Psoas muscle (tissue), 8 donors: Measurements from ENCODE around the gene STX16. TPM values are rescaled to one million over a fixed set of nuclear protein-coding genes. Genes with fewer than 3 reads are reported as not detected.
A peak's percentile ranks its signal among the peaks of the same experiment; 100 is the strongest.

Experiments
- ATAC-seq, 4 donors: fragments of 200-7000 bp; cut with Tn5 transposase; one replicate each; pipeline ENCODE4 v1.9.1; 2020; ENCODE audit warnings: moderate library complexity in 3 of 4, mild to moderate bottlenecking in 2 of 4
- DNase-seq, 2 donors: peaks; one replicate each; pipeline ENCODE4 v3.0.0-alpha.2; 2020
- H3K27ac ChIP-seq: fragments of 200-600 bp; one replicate; pipeline ENCODE4 v1.8.0; 2022
- H3K27me3 ChIP-seq, 3 donors: fragments of 200-600 bp in 1 of 3; one replicate each; pipeline versions ENCODE4 v1.6.1 to v1.8.0; 2013 to 2022; ENCODE audit warnings: low read length in 2 of 3, mild to moderate bottlenecking in 2 of 3, moderate library complexity in 1 of 3; ENCODE audit not compliant: insufficient read depth in 3 of 3
- H3K36me3 ChIP-seq, 2 donors: fragments of 200-600 bp in 1 of 2; one replicate each; pipeline versions ENCODE4 v1.6.1 to v1.8.0; 2013 to 2022; ENCODE audit warnings: low read depth in 1 of 2, mild to moderate bottlenecking in 1 of 2, moderate library complexity in 1 of 2; ENCODE audit not compliant: insufficient read depth in 1 of 2
- H3K4me1 ChIP-seq: fragments of 200-600 bp; one replicate; pipeline ENCODE4 v1.8.0; 2022
- H3K4me3 ChIP-seq: fragments of 200-600 bp; one replicate; pipeline ENCODE4 v1.8.0; 2022; ENCODE audit warnings: mild to moderate bottlenecking
- H3K9me3 ChIP-seq: fragments of 200-600 bp; one replicate; pipeline ENCODE4 v1.8.0; 2022
- WGBS, 3 donors: extraction: QIAGEN DNeasy Blood & Tissue Kit; methylation state at CpG; one replicate each; pipeline versions ENCODE4 v1.1.6 to v1.1.7; 2013; 5-methylcytosine and 5-hydroxymethylcytosine counted together
- intact Hi-C, 2 donors: fragments of 100-400 bp; cut with DNase I; formaldehyde crosslinking; loops; one replicate each; pipeline versions ENCODE4 v1.11.0 to v1.14.2; 2022
- polyA plus RNA-seq, 3 donors: library from polyadenylated mRNA; stranded (reverse); fragments of 200-250 nt; gene quantifications; one replicate each; pipeline ENCODE4 v1.2.3, GENCODE V29; 2013
- total RNA-seq, 4 donors: library from RNA; stranded (reverse); fragmentation: NEBNext Ultra II Directional in 2 of 4; extraction: Animal tissue kit (Norgen Biotek cat#: 25700) in 2 of 4; gene quantifications; one replicate each; pipeline versions ENCODE4 v1.2.1 to v1.2.4, GENCODE V29; 2021 to 2023
- TF ChIP-seq, protein P1 (sequence below): fragments of 200-600 bp; IDR thresholded peaks from one replicate; pipeline ENCODE4 v1.8.0; 2022; ENCODE audit warnings: antibody characterized with exemption
- donor health status: healthy with polysubstance abuse.
- donor health status: DM: no; HTN: no; CAD: no; lungs with moderate emphysema.
- donor health status: Bipolar disorder and iron deficiency.
- donor health status: healthy.
- donor health status: DM: yes; HTN: yes; CAD: no.
- donor health status: DM: no; HTN: no; CAD: no.
- donor health status: DM: no; HTN: no; CAD: no.
- donor health status: DM: yes; HTN: yes; CAD: no.

The STX16 gene
- total and polyA plus RNA-seq, 7 donors, result 17.5 to 58.1 (median 20.0) TPM

DNA sequence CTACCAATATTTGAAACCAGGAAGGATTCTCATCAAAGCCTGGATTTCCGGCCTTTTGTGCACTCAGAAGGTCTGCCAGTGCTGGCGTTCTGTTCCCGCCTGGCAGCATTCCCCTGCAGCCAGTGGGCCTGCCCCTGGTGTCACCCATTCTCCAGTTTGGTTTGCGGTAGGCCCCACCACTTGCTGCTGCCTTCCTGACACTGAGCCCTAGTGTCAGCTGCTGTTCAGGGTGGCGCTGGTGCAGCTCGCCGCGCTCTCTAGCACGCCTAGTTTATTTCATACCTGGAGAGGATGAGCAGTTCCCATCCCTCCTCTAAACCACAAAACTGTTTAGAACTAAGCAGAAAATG is 51.1 kb downstream of the STX16 start:
- intact Hi-C loops, result no loop called here
- no peak overlapping the region for H3K27ac ChIP-seq
- H3K27me3 ChIP-seq, result no peaks in the 10 kb centered on the region
- H3K36me3 ChIP-seq, result peaks cover 0 to 92% of the 10 kb centered on the region in 2 donors
- no peaks in the 10 kb centered on the region for H3K4me1 ChIP-seq
- DNase-seq (no peak), ATAC-seq (no peak)
- TF ChIP-seq, protein P1, sequence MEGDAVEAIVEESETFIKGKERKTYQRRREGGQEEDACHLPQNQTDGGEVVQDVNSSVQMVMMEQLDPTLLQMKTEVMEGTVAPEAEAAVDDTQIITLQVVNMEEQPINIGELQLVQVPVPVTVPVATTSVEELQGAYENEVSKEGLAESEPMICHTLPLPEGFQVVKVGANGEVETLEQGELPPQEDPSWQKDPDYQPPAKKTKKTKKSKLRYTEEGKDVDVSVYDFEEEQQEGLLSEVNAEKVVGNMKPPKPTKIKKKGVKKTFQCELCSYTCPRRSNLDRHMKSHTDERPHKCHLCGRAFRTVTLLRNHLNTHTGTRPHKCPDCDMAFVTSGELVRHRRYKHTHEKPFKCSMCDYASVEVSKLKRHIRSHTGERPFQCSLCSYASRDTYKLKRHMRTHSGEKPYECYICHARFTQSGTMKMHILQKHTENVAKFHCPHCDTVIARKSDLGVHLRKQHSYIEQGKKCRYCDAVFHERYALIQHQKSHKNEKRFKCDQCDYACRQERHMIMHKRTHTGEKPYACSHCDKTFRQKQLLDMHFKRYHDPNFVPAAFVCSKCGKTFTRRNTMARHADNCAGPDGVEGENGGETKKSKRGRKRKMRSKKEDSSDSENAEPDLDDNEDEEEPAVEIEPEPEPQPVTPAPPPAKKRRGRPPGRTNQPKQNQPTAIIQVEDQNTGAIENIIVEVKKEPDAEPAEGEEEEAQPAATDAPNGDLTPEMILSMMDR, result no peak
- no peak overlapping the region for H3K4me3 ChIP-seq
- 86 to 94% (median 92%) methylated on average over 9 of the region's 9 CpGs for WGBS, 3 donors
- H3K9me3 ChIP-seq, result no peaks in the 10 kb centered on the region

DNA sequence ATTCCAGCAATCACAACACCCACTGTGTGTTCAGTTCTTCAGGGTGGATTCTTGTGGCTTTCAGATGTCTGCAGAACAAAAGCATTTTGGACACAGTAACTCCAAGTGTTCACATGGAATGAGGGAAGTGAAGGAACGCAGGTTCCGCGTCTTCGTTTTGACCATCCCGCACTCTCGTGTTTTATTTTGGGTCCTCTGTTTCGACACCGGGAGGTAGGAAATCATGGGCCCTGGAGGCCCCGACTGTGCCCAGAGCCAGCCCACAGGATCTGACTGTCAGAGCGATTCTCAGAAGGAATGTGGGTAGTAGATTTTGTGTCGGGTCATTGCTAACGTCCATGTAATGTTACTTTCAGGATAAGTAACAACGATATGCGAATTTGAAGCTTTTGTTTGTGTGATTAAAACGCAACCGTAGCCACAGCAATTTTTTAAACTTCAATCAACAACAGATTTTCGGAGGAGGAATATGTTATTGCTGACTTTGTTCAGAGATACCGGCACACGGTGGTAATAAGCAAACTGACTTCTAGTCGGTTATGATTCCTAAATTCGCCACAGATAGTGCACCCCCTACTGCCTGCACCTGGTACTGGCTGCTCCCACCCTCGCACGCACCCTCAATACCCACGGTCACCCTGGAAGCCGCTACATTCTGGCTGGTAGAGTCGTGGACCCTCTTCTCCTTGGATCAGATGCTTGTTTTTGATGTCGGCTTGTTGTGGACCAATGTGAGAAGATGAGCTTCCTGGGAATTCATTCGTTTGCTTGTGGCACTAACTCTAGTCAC is 52.0 kb downstream of the STX16 start:
- Histone ChIP-seq H3K27me3 (no peaks in the 10 kb centered on the region), H3K36me3 (peaks cover 0 to 90% of the 10 kb centered on the region in 2 donors), H3K27ac (no peak overlapping the region), H3K4me3 (no peak overlapping the region), H3K9me3 (no peaks in the 10 kb centered on the region), H3K4me1 (no peaks in the 10 kb centered on the region)
- TF ChIP-seq, protein P1, result peak; percentile 29
- ATAC-seq (no peak), DNase-seq (no peak)
- intact Hi-C loops, result no loop called here
- 89 to 95% (median 92%) methylated on average over 28 of the region's 28 CpGs for WGBS, 3 donors

DNA sequence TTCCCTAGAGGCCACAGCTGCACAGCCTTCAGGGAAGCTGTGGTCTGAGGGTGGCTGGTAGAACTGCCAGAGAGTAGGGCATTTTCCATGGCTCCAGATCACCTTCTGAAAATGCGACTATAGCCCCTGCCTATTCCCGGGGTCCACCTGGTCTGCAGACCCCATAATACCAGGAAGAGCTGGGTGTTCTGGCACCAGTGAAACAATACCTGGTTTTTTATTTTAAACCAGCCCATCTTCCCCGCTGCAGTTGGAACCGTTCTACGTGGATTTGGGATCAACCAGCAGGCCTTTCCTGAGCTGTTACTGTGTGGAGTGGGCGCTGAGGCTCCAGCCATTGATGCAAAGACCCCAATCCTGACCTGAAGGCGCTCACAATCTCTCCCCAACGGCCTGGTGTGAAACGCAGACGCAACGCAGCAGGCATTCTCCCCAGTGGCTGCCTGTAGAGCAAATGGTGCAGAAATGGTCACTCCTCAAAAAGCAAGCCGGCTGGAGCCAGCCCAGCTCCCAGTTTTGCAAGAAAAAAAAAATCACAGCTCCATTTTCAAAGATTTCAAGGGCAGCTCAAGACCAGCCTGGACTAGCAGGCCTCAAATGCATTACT is 52.8 kb downstream of the STX16 start:
- Histone ChIP-seq H3K27me3 (no peaks in the 10 kb centered on the region), H3K36me3 (peaks cover 0 to 90% of the 10 kb centered on the region in 2 donors), H3K4me3 (no peak overlapping the region), H3K9me3 (no peaks in the 10 kb centered on the region), H3K4me1 (no peaks in the 10 kb centered on the region), H3K27ac (no peak overlapping the region)
- no peak for ATAC-seq
- TF ChIP-seq, protein P1, result no peak
- intact Hi-C loops, result no loop called here
- DNase-seq, result peak in 1 of 2 donors; percentile 19
- WGBS, 3 donors, result 91 to 96% (median 93%) methylated on average over 12 of the region's 12 CpGs

DNA sequence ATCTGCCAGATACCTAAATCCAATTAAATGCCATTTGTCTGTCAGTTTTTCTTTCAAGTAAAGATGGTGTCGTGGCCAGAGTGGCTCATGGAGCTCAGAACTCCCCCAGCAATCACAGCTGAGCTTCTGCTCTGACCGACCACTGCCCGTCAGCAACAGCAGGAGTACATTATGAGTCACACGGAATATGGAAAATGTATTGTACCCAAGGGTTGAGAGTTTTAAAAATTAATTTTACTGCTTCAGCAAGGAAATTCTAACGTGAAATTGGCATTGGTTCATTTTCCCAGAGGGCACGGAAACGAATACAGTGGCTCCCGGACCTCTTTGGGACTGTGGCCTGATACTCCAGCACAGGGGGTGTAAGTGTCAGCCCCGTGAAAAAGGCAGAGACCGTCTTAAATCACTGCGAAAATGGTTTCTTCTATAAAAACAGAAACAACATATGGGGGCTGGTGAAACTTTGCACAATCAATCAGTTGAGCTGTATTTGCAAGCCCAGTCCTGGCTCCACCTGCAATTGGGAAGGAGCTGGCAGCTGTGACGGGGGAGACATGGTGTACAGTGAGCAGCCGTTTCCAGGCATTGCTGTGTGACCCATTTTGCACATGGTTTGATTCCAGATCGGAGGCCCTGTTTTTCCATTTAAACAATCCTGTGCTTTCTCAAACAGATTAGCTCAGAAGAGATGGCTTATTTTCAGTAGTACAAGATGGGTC is 54.3 kb downstream of the STX16 start:
- H3K27me3 ChIP-seq, result no peaks in the 10 kb centered on the region
- no peaks in the 10 kb centered on the region for H3K4me1 ChIP-seq
- ATAC-seq (no peak), DNase-seq (peak in 1 of 2 donors; percentile 23)
- TF ChIP-seq, protein P1, result no peak
- H3K36me3 ChIP-seq, result peaks cover 0 to 80% of the 10 kb centered on the region in 2 donors
- no peak overlapping the region for H3K4me3 ChIP-seq
- intact Hi-C loops, result no loop called here
- H3K27ac ChIP-seq, result no peak overlapping the region
- 60 to 75% (median 71%) methylated on average over 14 of the region's 14 CpGs for WGBS, 3 donors
- no peaks in the 10 kb centered on the region for H3K9me3 ChIP-seq
